Keratinocyte (primary cell): Measurements from ENCODE around the gene SIGLEC7.

Experiments used
- CTCF ChIP-seq, 3 experiments: IDR thresholded peaks in 1 of 3; conservative IDR thresholded peaks in 1 of 3; optimal IDR thresholded peaks in 1 of 3; 2 replicates in 2 of 3; 3 replicates in 1 of 3; pipeline versions ENCODE3 to v1.5.1; 2011; ENCODE audit warnings: low read length in 3 of 3, mild to moderate bottlenecking in 3 of 3, moderate library complexity in 2 of 3, control low read depth in 1 of 3, inconsistent platforms in 1 of 3; ENCODE audit not compliant: insufficient read depth in 2 of 3; ENCODE audit errors: extremely low read depth in 1 of 3
- EZH2 ChIP-seq: IDR thresholded peaks from one replicate; pipeline ENCODE4 v1.6.1; 2012; ENCODE audit warnings: inconsistent platforms, mild to moderate bottlenecking, low read length, moderate library complexity

GRCh38 chr19:51140441-51140840, 1.7 kb upstream of the SIGLEC7 start:
- TF ChIP-seq EZH2 (no peak), CTCF (optimal IDR thresholded peaks at IDR 0.05 in 1 of 3, IDR thresholded peaks at IDR 0.05 in 1 of 3, conservative IDR thresholded peaks at IDR 0.05 in 1 of 3; ENCODE audit: extremely low read depth in 1 of 3, insufficient read depth in 2 of 3, low read length in 3 of 3) (no peak)
